GM19193 (cell line): ENCODE results near the gene POLR3G.

Source experiments
- POLR2A ChIP-seq: IDR thresholded peaks from 4 replicates; pipeline ENCODE4 v1.6.1; 2011; ENCODE audit not compliant: insufficient read depth, insufficient read length; ENCODE audit errors: extremely low read depth

POLR3G gene

GRCh38 chr5:90479611-90480385 lies 5.1 kb downstream of the POLR3G start:
- no peak for TF ChIP-seq POLR2A

- TF ChIP-seq POLR2A = no peak
Observed at GRCh38 chr5:90480699-90481098, 6.0 kb downstream of the POLR3G start.

- no peak for TF ChIP-seq POLR2A
Observed at GRCh38 chr5:90483206-90483605, 8.5 kb downstream of the POLR3G start.

GRCh38 chr5:90484540-90484939 lies 9.9 kb downstream of the POLR3G start:
- TF ChIP-seq POLR2A = no peak

GRCh38 chr5:90488791-90489190 lies 14.1 kb downstream of the POLR3G start:
- TF ChIP-seq POLR2A = no peak

- no peak for TF ChIP-seq POLR2A
Observed at GRCh38 chr5:90494043-90494442, 19.4 kb downstream of the POLR3G start.

GRCh38 chr5:90495146-90495545 lies 20.5 kb downstream of the POLR3G start:
- no peak for TF ChIP-seq POLR2A

- TF ChIP-seq POLR2A = no peak
Observed at GRCh38 chr5:90503596-90503995, 28.9 kb downstream of the POLR3G start.

- TF ChIP-seq POLR2A = no peak
Observed at GRCh38 chr5:90504743-90505142, 30.1 kb downstream of the POLR3G start.

GRCh38 chr5:90506221-90506620 lies 31.6 kb downstream of the POLR3G start:
- TF ChIP-seq POLR2A = no peak

GRCh38 chr5:90510438-90510837 lies 35.8 kb downstream of the POLR3G start:
- no peak for TF ChIP-seq POLR2A

- no peak for TF ChIP-seq POLR2A
Observed at GRCh38 chr5:90514520-90514919, 39.9 kb downstream of the POLR3G start.

- TF ChIP-seq POLR2A = no peak
Observed at GRCh38 chr5:90518661-90519060, 44.0 kb downstream of the POLR3G start.

- TF ChIP-seq POLR2A = no peak
Observed at GRCh38 chr5:90519081-90519480, 44.4 kb downstream of the POLR3G start.

- no peak for TF ChIP-seq POLR2A
Observed at GRCh38 chr5:90528601-90529193, 54.0 kb downstream of the POLR3G start.

GRCh38 chr5:90529194-90529938 lies 54.7 kb downstream of the POLR3G start, which contains the start of gene LYSMD3:
TSS of gene LYSMD3 (minus strand) at chr5:90529584. CDS start at chr5:90525289, 4,295 bp downstream.
- peak; percentile 81 for TF ChIP-seq POLR2A
